Measurements from ENCODE around the gene FBLN2. TPM values are rescaled to one million over a fixed set of nuclear protein-coding genes. Genes with fewer than 3 reads are reported as not detected.
A peak's percentile ranks its signal among the peaks of the same experiment; 100 is the strongest.

FBLN2 gene
- total RNA-seq, 4 donors from 2014 or later: 6.3 to 122 (median 25.7) TPM

- DNase-seq: no peak
- WGBS, 2 donors: 81% methylated on average over 3 to 6 of the region's 9 CpGs
- no peak for TF ChIP-seq POLR2A (IDR thresholded peaks at IDR 0.05)
- TF ChIP-seq, protein P1, sequence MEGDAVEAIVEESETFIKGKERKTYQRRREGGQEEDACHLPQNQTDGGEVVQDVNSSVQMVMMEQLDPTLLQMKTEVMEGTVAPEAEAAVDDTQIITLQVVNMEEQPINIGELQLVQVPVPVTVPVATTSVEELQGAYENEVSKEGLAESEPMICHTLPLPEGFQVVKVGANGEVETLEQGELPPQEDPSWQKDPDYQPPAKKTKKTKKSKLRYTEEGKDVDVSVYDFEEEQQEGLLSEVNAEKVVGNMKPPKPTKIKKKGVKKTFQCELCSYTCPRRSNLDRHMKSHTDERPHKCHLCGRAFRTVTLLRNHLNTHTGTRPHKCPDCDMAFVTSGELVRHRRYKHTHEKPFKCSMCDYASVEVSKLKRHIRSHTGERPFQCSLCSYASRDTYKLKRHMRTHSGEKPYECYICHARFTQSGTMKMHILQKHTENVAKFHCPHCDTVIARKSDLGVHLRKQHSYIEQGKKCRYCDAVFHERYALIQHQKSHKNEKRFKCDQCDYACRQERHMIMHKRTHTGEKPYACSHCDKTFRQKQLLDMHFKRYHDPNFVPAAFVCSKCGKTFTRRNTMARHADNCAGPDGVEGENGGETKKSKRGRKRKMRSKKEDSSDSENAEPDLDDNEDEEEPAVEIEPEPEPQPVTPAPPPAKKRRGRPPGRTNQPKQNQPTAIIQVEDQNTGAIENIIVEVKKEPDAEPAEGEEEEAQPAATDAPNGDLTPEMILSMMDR (IDR thresholded peaks at IDR 0.05): no peak
- intact Hi-C loops (cut with DNase I): no loop called here
- Histone ChIP-seq H3K27me3 (peaks cover 0 to 54% (median 0%) of the 10 kb centered on the region in 4 donors), H3K4me3 (no peak overlapping the region), H3K9me3 (no peaks in the 10 kb centered on the region), H3K4me1 (peaks cover 13 to 59% (median 14%) of the 10 kb centered on the region in 3 donors), H3K27ac (peak overlapping the region in 2 of 4 donors; percentile 65 to 80), H3K36me3 (no peaks in the 10 kb centered on the region)
These were observed 16.8 kb upstream of the FBLN2 start for GRCh38 chr3:13532085-13532484.

- WGBS, 2 donors: 65 to 70% methylated on average over 5 of the region's 5 CpGs
- intact Hi-C loops (cut with DNase I): no loop called here
- peak overlapping the region in 2 of 4 donors; percentile 65 to 80 for H3K27ac ChIP-seq
- H3K36me3 ChIP-seq: no peaks in the 10 kb centered on the region
- no peaks in the 10 kb centered on the region for H3K9me3 ChIP-seq
- peaks cover 0 to 58% (median 0%) of the 10 kb centered on the region in 4 donors for H3K27me3 ChIP-seq
- no peak for TF ChIP-seq POLR2A (IDR thresholded peaks at IDR 0.05)
- TF ChIP-seq, protein P1 (IDR thresholded peaks at IDR 0.05): no peak
- peaks cover 13 to 62% (median 16%) of the 10 kb centered on the region in 3 donors for H3K4me1 ChIP-seq
- no peak for DNase-seq
- no peak overlapping the region for H3K4me3 ChIP-seq
These were observed 16.3 kb upstream of the FBLN2 start for GRCh38 chr3:13532631-13533030.

GRCh38 chr3:13533885-13534301, 15.0 kb upstream of the FBLN2 start:
- DNase-seq: no peak
- peak overlapping the region in 1 of 4 donors; percentile 65 for H3K27ac ChIP-seq

DNA sequence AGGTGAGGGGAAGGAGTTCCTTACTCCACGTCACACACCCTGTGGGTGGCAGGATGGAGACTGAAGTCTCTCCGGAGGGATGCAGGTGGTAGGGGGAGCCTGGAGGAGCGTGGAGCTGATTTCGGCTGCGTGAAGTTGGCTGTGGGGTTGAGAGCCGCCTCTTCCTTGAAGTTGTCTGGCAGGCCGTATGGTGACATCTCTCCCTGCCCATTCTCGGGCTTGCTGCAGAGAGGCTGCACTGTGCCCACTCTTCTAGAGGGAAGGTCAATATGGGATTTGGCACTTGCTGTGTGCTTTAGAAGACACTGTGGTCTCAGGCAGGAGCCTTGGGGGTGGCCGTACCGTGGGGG, 13.4 kb upstream of the FBLN2 start:
- WGBS, 2 donors: 82 to 87% methylated on average over 6 to 7 of the region's 10 CpGs
- TF ChIP-seq, protein P1 (IDR thresholded peaks at IDR 0.05): no peak
- no peak for TF ChIP-seq POLR2A (IDR thresholded peaks at IDR 0.05)
- Histone ChIP-seq H3K9me3 (no peaks in the 10 kb centered on the region), H3K27me3 (peaks cover 0 to 54% (median 0%) of the 10 kb centered on the region in 4 donors), H3K27ac (peak overlapping the region in 1 of 4 donors; percentile 59), H3K4me3 (no peak overlapping the region), H3K4me1 (peaks cover 13 to 63% (median 16%) of the 10 kb centered on the region in 3 donors), H3K36me3 (no peaks in the 10 kb centered on the region)
- intact Hi-C loops (cut with DNase I): no loop called here
- no peak for DNase-seq

More at GRCh38 chr3:13533885-13534301, 15.0 kb upstream of the FBLN2 start:
- Histone ChIP-seq H3K9me3 (no peaks in the 10 kb centered on the region), H3K4me1 (peaks cover 13 to 63% (median 16%) of the 10 kb centered on the region in 3 donors), H3K4me3 (no peak overlapping the region), H3K27me3 (peaks cover 0 to 61% (median 0%) of the 10 kb centered on the region in 4 donors), H3K36me3 (no peaks in the 10 kb centered on the region)
- intact Hi-C loops (cut with DNase I): no loop called here
- 60 to 69% methylated on average over 5 to 7 of the region's 8 CpGs for WGBS, 2 donors
- TF ChIP-seq POLR2A (IDR thresholded peaks at IDR 0.05): no peak
- TF ChIP-seq, protein P1 (IDR thresholded peaks at IDR 0.05): no peak

- H3K27me3 ChIP-seq: peaks cover 0 to 54% (median 0%) of the 10 kb centered on the region in 4 donors
- TF ChIP-seq, protein P1 (IDR thresholded peaks at IDR 0.05): no peak
- no peak for TF ChIP-seq POLR2A (IDR thresholded peaks at IDR 0.05)
- peaks cover 13 to 62% (median 16%) of the 10 kb centered on the region in 3 donors for H3K4me1 ChIP-seq
- H3K9me3 ChIP-seq: no peaks in the 10 kb centered on the region
- intact Hi-C loops (cut with DNase I): no loop called here
- no peaks in the 10 kb centered on the region for H3K36me3 ChIP-seq
- H3K4me3 ChIP-seq: no peak overlapping the region
- no peak for DNase-seq
- WGBS, 2 donors: 70 to 80% methylated on average over 1 to 4 of the region's 9 CpGs
- peak overlapping the region in 2 of 4 donors; percentile 59 to 74 for H3K27ac ChIP-seq
These were observed 13.0 kb upstream of the FBLN2 start for GRCh38 chr3:13535905-13536304.
